Natural killer cell (primary cell): ENCODE results near the gene TXLNG. TPM values are rescaled to one million over a fixed set of nuclear protein-coding genes. Genes with fewer than 3 reads are reported as not detected.

Experiments
- ATAC-seq, 3 donors: fragments of 150-1000 bp in 2 of 3; fragments of 200-7000 bp in 1 of 3; cut with Tn5 transposase; 1 replicate in 1 of 3; 2 replicates in 2 of 3; pipeline ENCODE4 v1.10.0; 2021; ENCODE audit warnings: mild to moderate bottlenecking in 2 of 3, moderate library complexity in 2 of 3
- DNase-seq, 2 donors: peaks; one replicate each; pipeline versions ENCODE4 v3.0.0 to v3.0.0-alpha.2; 2013 to 2021; ENCODE audit warnings: mixed read lengths in 1 of 2
- H3K27ac ChIP-seq: one replicate; pipeline ENCODE4 v1.5.1; 2013; ENCODE audit warnings: mild to moderate bottlenecking, low read length
- H3K27me3 ChIP-seq: one replicate; pipeline ENCODE4 v1.6.1; 2013; ENCODE audit warnings: low read length; ENCODE audit not compliant: control insufficient read depth, insufficient read depth
- H3K36me3 ChIP-seq: one replicate; pipeline ENCODE4 v1.6.1; 2013; ENCODE audit warnings: low read length; ENCODE audit not compliant: control insufficient read depth, insufficient read depth
- H3K4me1 ChIP-seq: one replicate; pipeline ENCODE4 v1.6.1; 2013; ENCODE audit warnings: low read length; ENCODE audit not compliant: control insufficient read depth, insufficient read depth
- H3K4me3 ChIP-seq: one replicate; pipeline ENCODE4 v1.5.1; 2013; ENCODE audit warnings: low read length
- H3K9me3 ChIP-seq: one replicate; pipeline ENCODE4 v1.6.1; 2013; ENCODE audit warnings: low read length; ENCODE audit not compliant: control insufficient read depth, insufficient read depth
- H3K27ac Mint-ChIP-seq, 2 donors: one replicate each; pipeline ENCODE4 v1.8.0; 2022; ENCODE audit warnings: mild to moderate bottlenecking in 2 of 2, mixed read lengths in 2 of 2, moderate library complexity in 1 of 2
- H3K27me3 Mint-ChIP-seq, 2 donors: one replicate each; pipeline ENCODE4 v1.8.0; 2022; ENCODE audit warnings: low read depth in 2 of 2, mixed read lengths in 2 of 2
- H3K36me3 Mint-ChIP-seq: one replicate; pipeline ENCODE4 v1.8.0; 2022; ENCODE audit warnings: mixed read lengths
- H3K4me1 Mint-ChIP-seq, 2 donors: one replicate each; pipeline ENCODE4 v1.8.0; 2022; ENCODE audit warnings: mixed read lengths in 2 of 2
- H3K4me3 Mint-ChIP-seq: one replicate; pipeline ENCODE4 v1.8.0; 2022; ENCODE audit warnings: mild to moderate bottlenecking, moderate library complexity, mixed read lengths
- H3K9me3 Mint-ChIP-seq, 2 donors: one replicate each; pipeline ENCODE4 v1.8.0; 2022; ENCODE audit warnings: mixed read lengths in 2 of 2
- CTCF ChIP-seq: fragments of 200-600 bp; IDR thresholded peaks from one replicate; pipeline ENCODE4 v1.8.0; 2022; ENCODE audit warnings: antibody characterized with exemption
- WGBS: methylation state at CpG from one replicate; pipeline ENCODE4 v1.1.7; 2013; ENCODE audit warnings: missing lambda C conversion rate; ENCODE audit not compliant: insufficient coverage; 5-methylcytosine and 5-hydroxymethylcytosine counted together
- intact Hi-C: fragments of 100-400 bp; cut with micrococcal nuclease; formaldehyde crosslinking; loops from one replicate; pipeline ENCODE4 v1.14.2; 2022
- total RNA-seq, 4 donors: library from RNA; stranded (reverse); fragments of 120-200 nt in 1 of 4; gene quantifications; one replicate each; pipeline versions ENCODE4 v1.2.3 to v1.2.4, GENCODE V29; 2013 to 2022

TXLNG gene
- total RNA-seq, 3 donors from 2014 or later (not counting 1 experiment from before 2014, with no cell fraction given), result 8.1 to 16.9 (median 9.9) TPM

GRCh38 chrX:16827225-16827624 is 41.0 kb downstream of the TXLNG start:
- peaks cover 18% of the 10 kb centered on the region for H3K36me3 Mint-ChIP-seq
- ATAC-seq, result no peak
- TF ChIP-seq CTCF, result no peak
- no peaks in the 10 kb centered on the region for H3K27me3 Mint-ChIP-seq
- Histone ChIP-seq H3K36me3 (peaks cover 7% of the 10 kb centered on the region), H3K27me3 (no peaks in the 10 kb centered on the region), H3K27ac (no peak overlapping the region), H3K9me3 (no peaks in the 10 kb centered on the region), H3K4me1 (no peaks in the 10 kb centered on the region), H3K4me3 (no peak overlapping the region)
- no peak for DNase-seq
- 100% methylated on average over 1 of the region's 2 CpGs for WGBS
- H3K9me3 Mint-ChIP-seq, result no peaks in the 10 kb centered on the region
- no peaks in the 10 kb centered on the region for H3K4me1 Mint-ChIP-seq
- intact Hi-C loops, result loop anchor here (2.0 kb wide), 2 partner anchors 66 to 220 kb away; no protein-coding TSS in a partner anchor
- H3K27ac Mint-ChIP-seq, result no peak overlapping the region
- no peak overlapping the region for H3K4me3 Mint-ChIP-seq

- ATAC-seq, result no peak
- H3K4me3 Mint-ChIP-seq, result no peak overlapping the region
- no peak for TF ChIP-seq CTCF
- H3K36me3 Mint-ChIP-seq, result peaks cover 17% of the 10 kb centered on the region
- H3K27ac ChIP-seq, result no peak overlapping the region
- peaks cover 7% of the 10 kb centered on the region for H3K36me3 ChIP-seq
- DNase-seq, result no peak
- H3K27me3 Mint-ChIP-seq, result no peaks in the 10 kb centered on the region
- no peaks in the 10 kb centered on the region for H3K4me1 ChIP-seq
- intact Hi-C loops, result no loop called here
- H3K9me3 ChIP-seq, result no peaks in the 10 kb centered on the region
- no peaks in the 10 kb centered on the region for H3K9me3 Mint-ChIP-seq
- WGBS, result 93% methylated on average over 5 of the region's 6 CpGs
- no peak overlapping the region for H3K27ac Mint-ChIP-seq
- H3K27me3 ChIP-seq, result no peaks in the 10 kb centered on the region
- no peak overlapping the region for H3K4me3 ChIP-seq
- no peaks in the 10 kb centered on the region for H3K4me1 Mint-ChIP-seq
These were observed 42.0 kb downstream of the TXLNG start for GRCh38 chrX:16828124-16828908.

GRCh38 chrX:16832301-16832700 is 46.0 kb downstream of the TXLNG start:
- DNase-seq (no peak), ATAC-seq (no peak)
- Mint-ChIP-seq H3K27me3 (no peaks in the 10 kb centered on the region), H3K4me1 (peaks cover 8 to 9% of the 10 kb centered on the region in 2 donors), H3K36me3 (peaks cover 29% of the 10 kb centered on the region), H3K4me3 (no peak overlapping the region), H3K9me3 (no peaks in the 10 kb centered on the region), H3K27ac (no peak overlapping the region)
- TF ChIP-seq CTCF, result no peak
- H3K9me3 ChIP-seq, result no peaks in the 10 kb centered on the region
- H3K4me3 ChIP-seq, result no peak overlapping the region
- H3K4me1 ChIP-seq, result peaks cover 4% of the 10 kb centered on the region
- H3K36me3 ChIP-seq, result peaks cover 4% of the 10 kb centered on the region
- no peak overlapping the region for H3K27ac ChIP-seq
- WGBS, result no CpG with 5 or more reads among the region's 5 CpGs
- H3K27me3 ChIP-seq, result no peaks in the 10 kb centered on the region
- intact Hi-C loops, result no loop called here

GRCh38 chrX:16834806-16835205 is 48.5 kb downstream of the TXLNG start:
- no peak for DNase-seq
- WGBS, result 94% methylated on average over 5 of the region's 6 CpGs
- no peak for TF ChIP-seq CTCF
- Histone ChIP-seq H3K36me3 (peaks cover 15% of the 10 kb centered on the region), H3K27me3 (no peaks in the 10 kb centered on the region), H3K4me1 (peaks cover 4% of the 10 kb centered on the region), H3K9me3 (no peaks in the 10 kb centered on the region), H3K4me3 (no peak overlapping the region), H3K27ac (no peak overlapping the region)
- Mint-ChIP-seq H3K36me3 (peaks cover 21% of the 10 kb centered on the region), H3K27ac (no peak overlapping the region), H3K9me3 (no peaks in the 10 kb centered on the region), H3K27me3 (no peaks in the 10 kb centered on the region), H3K4me1 (peaks cover 8 to 9% of the 10 kb centered on the region in 2 donors), H3K4me3 (no peak overlapping the region)
- no peak for ATAC-seq
- intact Hi-C loops, result no loop called here
